HG02588 (cell line): ENCODE data around the gene CD248.
"Not testable (repeated sequence)": the region's sequence is repeated elsewhere in the genome, so short reads cannot be mapped to it uniquely, and the experiment has no call there.

ENCODE experiments used
- ATAC-seq: cut with Tn5 transposase; IDR thresholded peaks from one replicate; pipeline ENCODE4 v1.9.1; 2021; ENCODE audit warnings: mild to moderate bottlenecking, moderate library complexity; ENCODE audit not compliant: unreplicated experiment

The CD248 gene

GRCh38 chr11:66278363-66279091 is 38.3 kb downstream of the CD248 start:
- no peak for ATAC-seq

GRCh38 chr11:66277471-66278362 is 39.1 kb downstream of the CD248 start, which contains the start of gene CNIH2:
Gene CNIH2, plus strand, starts transcription at chr11:66278175. Its CDS starts 282 bp downstream, at chr11:66278457.
- no peak for ATAC-seq

- ATAC-seq = not testable (repeated sequence)
Observed at GRCh38 chr11:66277064-66277463, 39.8 kb downstream of the CD248 start.

- ATAC-seq = not testable (repeated sequence)
Observed at GRCh38 chr11:66276619-66277018, 40.2 kb downstream of the CD248 start.

- no peak for ATAC-seq
Observed at GRCh38 chr11:66275984-66276612, 40.7 kb downstream of the CD248 start.

GRCh38 chr11:66275396-66275795 is 41.4 kb downstream of the CD248 start:
- no peak for ATAC-seq

GRCh38 chr11:66274219-66274618 is 42.6 kb downstream of the CD248 start:
- no peak for ATAC-seq

- ATAC-seq = no peak
Observed at GRCh38 chr11:66272596-66272995, 44.2 kb downstream of the CD248 start.

- ATAC-seq = no peak
Observed at GRCh38 chr11:66271816-66272215, 45.0 kb downstream of the CD248 start.

GRCh38 chr11:66268952-66269905 is 47.6 kb downstream of the CD248 start:
- no peak for ATAC-seq

GRCh38 chr11:66268244-66268951 is 48.4 kb downstream of the CD248 start, which contains the start of gene RAB1B:
Gene RAB1B, plus strand, starts transcription at chr11:66268639. Its CDS starts 41 bp downstream, at chr11:66268680.
- ATAC-seq = peak; percentile 73

- ATAC-seq = peak; percentile 48
Observed at GRCh38 chr11:66267379-66268243, 49.2 kb downstream of the CD248 start.

GRCh38 chr11:66267039-66267378 is 49.8 kb downstream of the CD248 start:
- no peak for ATAC-seq

- no peak for ATAC-seq
Observed at GRCh38 chr11:66266378-66267038, 50.3 kb downstream of the CD248 start.

- ATAC-seq = no peak
Observed at GRCh38 chr11:66265531-66266377, 51.1 kb downstream of the CD248 start.

GRCh38 chr11:66264914-66265313 is 51.9 kb downstream of the CD248 start:
- no peak for ATAC-seq
